Endothelial cell of umbilical vein (primary cell): Measurements from ENCODE around the gene CTU2. TPM values are rescaled to one million over a fixed set of nuclear protein-coding genes. Genes with fewer than 3 reads are reported as not detected.

Experiments
- BruUV-seq: library from RNA; stranded (reverse); fragments of 400-500 nt; replicated peaks from 2 replicates; lab custom pipeline; 2021; lab: Mats Ljungman, UMichigan
- CTCF ChIA-PET: fragments of 300-600, 350-600 bp; sonication (Branson Sonifier 250); formaldehyde crosslinking; loops from one replicate; lab custom pipeline; 2021; ENCODE audit warnings: antibody characterized with exemption, inconsistent platforms; lab: Charles Lee
- POLR2A ChIA-PET: fragments of 300-600, 350-600 bp; sonication (Branson Sonifier 250); formaldehyde crosslinking; loops from one replicate; lab custom pipeline; 2021; ENCODE audit warnings: antibody characterized with exemption, inconsistent platforms; lab: Charles Lee
- DNase-seq: peaks from one replicate; pipeline ENCODE4 v3.0.0-alpha.2; 2011; ENCODE audit warnings: low read depth, low spot score
- FAIRE-seq: peaks from 2 replicates; lab custom pipeline; 2011; peaks lifted over from hg19 to GRCh38; lab: Jason Lieb, UNC
- H2AFZ ChIP-seq: 2 replicates; pipeline ENCODE4 v1.6.0; 2012; ENCODE audit warnings: low read depth, low read length, control low read depth, inconsistent platforms
- H3K27ac ChIP-seq: 2 replicates; pipeline ENCODE4 v1.5.1; 2011; ENCODE audit warnings: low read depth, mild to moderate bottlenecking, control low read depth, low read length, moderate library complexity; ENCODE audit not compliant: insufficient read depth
- H3K27me3 ChIP-seq, 2 experiments: 2 replicates each; pipeline versions ENCODE4 v1.6.0 to v1.6.1; 2011; ENCODE audit warnings: low read length in 2 of 2, mixed read lengths in 1 of 2; ENCODE audit not compliant: control insufficient read depth in 2 of 2, insufficient read depth in 2 of 2
- H3K36me3 ChIP-seq, 2 experiments: 2 replicates in 1 of 2; 3 replicates in 1 of 2; pipeline ENCODE4 v1.5.1; 2011; ENCODE audit warnings: low read length in 2 of 2, mild to moderate bottlenecking in 1 of 2, moderate library complexity in 1 of 2; ENCODE audit not compliant: control insufficient read depth in 2 of 2, insufficient read depth in 2 of 2; ENCODE audit errors: extremely low read depth in 1 of 2
- H3K4me1 ChIP-seq: 3 replicates; pipeline ENCODE4 v1.5.1; 2011; ENCODE audit warnings: mild to moderate bottlenecking, low read length; ENCODE audit not compliant: control insufficient read depth, insufficient read depth; ENCODE audit errors: extremely low read depth
- H3K4me2 ChIP-seq: 2 replicates; pipeline ENCODE4 v1.6.1; 2011; ENCODE audit warnings: low read length, control low read depth, mixed read lengths; ENCODE audit not compliant: insufficient read depth
- H3K4me3 ChIP-seq, 3 experiments: fragments of 200-600 bp in 1 of 3; sonication (generic), shearing (Covaris generic) in 1 of 3; replicated peaks in 1 of 3; 2 replicates each; pipeline ENCODE4 v1.5.1; 2011 to 2016; ENCODE audit warnings: control low read depth in 3 of 3, low read length in 3 of 3, mild to moderate bottlenecking in 2 of 3, inconsistent platforms in 1 of 3, low read depth in 1 of 3, moderate library complexity in 1 of 3; ENCODE audit not compliant: insufficient read depth in 1 of 3
- H3K79me2 ChIP-seq: 2 replicates; pipeline ENCODE4 v1.6.0; 2012; ENCODE audit warnings: low read length, inconsistent platforms; ENCODE audit not compliant: control insufficient read depth, insufficient read depth
- H3K9ac ChIP-seq: replicated peaks from 2 replicates; pipeline ENCODE3; 2011; ENCODE audit warnings: low read length, control low read depth; ENCODE audit not compliant: insufficient read depth; ENCODE audit errors: extremely low read depth
- H3K9me1 ChIP-seq: replicated peaks from 3 replicates; pipeline ENCODE4 v1.6.0; 2011; ENCODE audit warnings: mild to moderate bottlenecking, low read length; ENCODE audit not compliant: control insufficient read depth, insufficient read depth; ENCODE audit errors: extremely low read depth
- H3K9me3 ChIP-seq: replicated peaks from 2 replicates; pipeline ENCODE4 v1.5.1; 2012; ENCODE audit warnings: low read length, inconsistent platforms; ENCODE audit not compliant: control insufficient read depth, insufficient read depth
- H4K20me1 ChIP-seq: replicated peaks from 2 replicates; pipeline ENCODE3; 2011; ENCODE audit warnings: mild to moderate bottlenecking, low read length; ENCODE audit not compliant: control insufficient read depth, insufficient read depth; ENCODE audit errors: extremely low read depth
- CTCF ChIP-seq, 2 donors: IDR thresholded peaks; 1 replicate in 1 of 2; 2 replicates in 1 of 2; pipeline ENCODE4 v1.5.1; 2011; ENCODE audit warnings: low read length in 2 of 2, mild to moderate bottlenecking in 2 of 2, moderate library complexity in 2 of 2, control low read depth in 1 of 2, inconsistent platforms in 1 of 2, low read depth in 1 of 2; ENCODE audit not compliant: insufficient read depth in 1 of 2; ENCODE audit errors: extremely low read depth in 1 of 2
- EZH2 ChIP-seq: IDR thresholded peaks from 2 replicates; pipeline ENCODE4 v1.6.1; 2012; ENCODE audit warnings: borderline replicate concordance, low read depth, mild to moderate bottlenecking, moderate library complexity, low read length, inconsistent platforms; ENCODE audit not compliant: severe bottlenecking
- FOS ChIP-seq: IDR thresholded peaks from 2 replicates; pipeline ENCODE4 v1.6.1; 2011; ENCODE audit warnings: mild to moderate bottlenecking, low read length, moderate library complexity, borderline replicate concordance; ENCODE audit not compliant: insufficient read depth
- GATA2 ChIP-seq: IDR thresholded peaks from 2 replicates; pipeline ENCODE4 v1.7.0; 2011; ENCODE audit warnings: low read depth, mild to moderate bottlenecking, moderate library complexity, mixed read lengths, low read length; ENCODE audit not compliant: insufficient read length, insufficient read depth
- JUN ChIP-seq: IDR thresholded peaks from 2 replicates; pipeline ENCODE4 v1.6.1; 2011; ENCODE audit warnings: borderline replicate concordance, low read depth; ENCODE audit not compliant: insufficient read length, insufficient read depth
- MAX ChIP-seq: IDR thresholded peaks from 2 replicates; pipeline ENCODE4 v1.6.1; 2011; ENCODE audit not compliant: insufficient read depth, insufficient read length
- MYC ChIP-seq: IDR thresholded peaks from one replicate; pipeline ENCODE4 v1.6.1; 2011; ENCODE audit warnings: mild to moderate bottlenecking, low read depth, low read length
- POLR2A ChIP-seq: IDR thresholded peaks from 2 replicates; pipeline ENCODE4 v1.6.1; 2012; ENCODE audit warnings: low read depth, mild to moderate bottlenecking, control low read depth, low read length
- POLR2AphosphoS5 ChIP-seq: IDR thresholded peaks from 2 replicates; pipeline ENCODE4 v1.6.1; 2012; ENCODE audit warnings: low read depth, mild to moderate bottlenecking, control low read depth, low read length, moderate library complexity; ENCODE audit not compliant: insufficient read depth
- dilution Hi-C: fragments of 300-500 bp; cut with MboI; formaldehyde crosslinking; loops from one replicate; pipeline ENCODE4 v1.15.0; 2019; ENCODE audit warnings: low sequenced_read_pairs; ENCODE audit not compliant: extremely low pct_ligation_motif_present
- intact Hi-C: fragments of 100-400 bp; cut with micrococcal nuclease; formaldehyde crosslinking; loops from one replicate; pipeline ENCODE4 v1.10.0; 2022
- polyA plus RNA-seq, 4 experiments: library from polyadenylated mRNA; depleted of rRNA in 3 of 4; stranded (reverse) in 3 of 4; unstranded in 1 of 4; fragments of >200 nt; gene quantifications; 2 replicates each; pipeline versions ENCODE4 v1.2.1 to v1.2.3, GENCODE V29; 2011 to 2012; ENCODE audit warnings: missing spikeins in 1 of 4
- total RNA-seq: library from RNA; stranded (reverse); gene quantifications from 2 replicates; pipeline ENCODE4 v1.2.3, GENCODE V29; 2021

The CTU2 gene
- total and polyA plus RNA-seq, 2 donors (not counting 3 experiments of a cell fraction or from before 2014, with no cell fraction given), result 26.1 to 33.7 TPM

GRCh38 chr16:88758944-88759244 is 52.6 kb downstream of the CTU2 start:
- DNase-seq (no peak), FAIRE-seq (no peak)
- TF ChIP-seq MAX (no peak), EZH2 (no peak), CTCF (IDR thresholded peaks at IDR 0.05; ENCODE audit: extremely low read depth in 1 of 2, insufficient read depth in 1 of 2, low read depth in 1 of 2, low read length in 2 of 2) (no peak), GATA2 (no peak), FOS (no peak), JUN (no peak), POLR2AphosphoS5 (no peak), MYC (no peak), POLR2A (no peak)
- Histone ChIP-seq H4K20me1 (no peaks in the 10 kb centered on the region), H3K4me2 (no peak overlapping the region), H3K79me2 (peaks cover 92% of the 10 kb centered on the region), H3K9ac (no peak overlapping the region), H3K4me1 (peaks cover 9% of the 10 kb centered on the region), H3K9me3 (no peaks in the 10 kb centered on the region), H3K27me3 (no peaks in the 10 kb centered on the region), H2AFZ (no peak overlapping the region), H3K27ac (no peak overlapping the region), H3K9me1 (no peaks in the 10 kb centered on the region), H3K4me3 (no peak overlapping the region), H3K36me3 (peaks cover 0 to 10% of the 10 kb centered on the region in 2 experiments)
- POLR2A ChIA-PET, result no interaction called here
- no TSS peak for BruUV-seq
- CTCF ChIA-PET, result interaction anchor here (0.8 to 3.6 kb wide), 4 partner anchors 21 to 52 kb away, joined by 3 to 15 read pairs (median 7); partner anchors contain the start of genes APRT and PIEZO1
- intact Hi-C loops, result no loop called here
- dilution Hi-C loops, result no loop called here
